ENCODE results near the gene ZC3H6.

DNA sequence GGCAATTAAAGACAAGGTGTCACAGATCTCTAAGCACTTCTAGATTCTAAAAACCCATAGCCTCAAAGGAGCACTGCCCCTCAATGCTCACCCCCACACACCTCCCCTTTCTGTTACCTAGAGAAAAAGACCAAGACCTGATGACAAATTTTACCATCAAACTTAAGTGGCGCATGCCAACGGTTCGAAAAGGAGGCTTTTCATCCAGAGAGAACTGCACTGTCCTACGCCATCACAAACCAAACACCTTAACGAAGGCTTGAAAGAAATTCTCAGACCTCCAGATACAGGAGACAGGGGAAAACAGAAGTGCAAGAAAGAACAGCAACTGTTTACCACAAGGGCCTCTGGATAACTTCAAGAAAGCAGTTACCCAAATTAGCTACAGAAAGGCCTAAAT is 2.0 kb upstream of the ZC3H6 start:
- TF ChIP-seq, protein P1, sequence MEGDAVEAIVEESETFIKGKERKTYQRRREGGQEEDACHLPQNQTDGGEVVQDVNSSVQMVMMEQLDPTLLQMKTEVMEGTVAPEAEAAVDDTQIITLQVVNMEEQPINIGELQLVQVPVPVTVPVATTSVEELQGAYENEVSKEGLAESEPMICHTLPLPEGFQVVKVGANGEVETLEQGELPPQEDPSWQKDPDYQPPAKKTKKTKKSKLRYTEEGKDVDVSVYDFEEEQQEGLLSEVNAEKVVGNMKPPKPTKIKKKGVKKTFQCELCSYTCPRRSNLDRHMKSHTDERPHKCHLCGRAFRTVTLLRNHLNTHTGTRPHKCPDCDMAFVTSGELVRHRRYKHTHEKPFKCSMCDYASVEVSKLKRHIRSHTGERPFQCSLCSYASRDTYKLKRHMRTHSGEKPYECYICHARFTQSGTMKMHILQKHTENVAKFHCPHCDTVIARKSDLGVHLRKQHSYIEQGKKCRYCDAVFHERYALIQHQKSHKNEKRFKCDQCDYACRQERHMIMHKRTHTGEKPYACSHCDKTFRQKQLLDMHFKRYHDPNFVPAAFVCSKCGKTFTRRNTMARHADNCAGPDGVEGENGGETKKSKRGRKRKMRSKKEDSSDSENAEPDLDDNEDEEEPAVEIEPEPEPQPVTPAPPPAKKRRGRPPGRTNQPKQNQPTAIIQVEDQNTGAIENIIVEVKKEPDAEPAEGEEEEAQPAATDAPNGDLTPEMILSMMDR (IDR thresholded peaks at IDR 0.05) = no peak
- TF ChIP-seq EZH2 (IDR thresholded peaks at IDR 0.05; ENCODE audit: borderline replicate concordance, insufficient read depth, low read depth, low read length, poor library complexity, severe bottlenecking) = no peak
